HCT116 (cell line): ENCODE measurements around the gene GHRHR.

ENCODE experiments used
- CEBPB ChIP-seq: IDR thresholded peaks from 2 replicates; pipeline ENCODE4 v1.6.1; 2012; ENCODE audit warnings: low read depth
- CTCF ChIP-seq, 3 experiments: fragments of 200-600 bp in 1 of 3; sonication (generic) in 1 of 3; IDR thresholded peaks in 2 of 3; conservative IDR thresholded peaks in 1 of 3; 2 replicates each; pipeline ENCODE4 v1.5.1; 2012 to 2017; ENCODE audit warnings: low read depth in 2 of 3, low read length in 2 of 3, antibody characterized with exemption in 1 of 3, borderline replicate concordance in 1 of 3, control low read depth in 1 of 3, mild to moderate bottlenecking in 1 of 3, mixed read lengths in 1 of 3, mixed run types in 1 of 3, moderate library complexity in 1 of 3; ENCODE audit not compliant: insufficient read depth in 1 of 3
- EZH2 ChIP-seq: fragments of 200-600 bp; sonication (generic); IDR thresholded peaks from 2 replicates; pipeline ENCODE4 v1.6.1; 2017; ENCODE audit warnings: antibody characterized with exemption, mixed run types
- EZH2phosphoT487 ChIP-seq: fragments of 200-600 bp; IDR thresholded peaks from 2 replicates; pipeline ENCODE4 v1.6.1; 2018; ENCODE audit warnings: antibody characterized with exemption, borderline replicate concordance
- JUND ChIP-seq: IDR thresholded peaks from 2 replicates; pipeline ENCODE4 v1.6.1; 2012
- POLR2A ChIP-seq: IDR thresholded peaks from 2 replicates; pipeline ENCODE4 v1.7.0; 2011; ENCODE audit warnings: borderline replicate concordance; ENCODE audit not compliant: insufficient read depth, insufficient read length; ENCODE audit errors: extremely low read depth
- POLR2AphosphoS5 ChIP-seq: IDR thresholded peaks from 2 replicates; pipeline ENCODE4 v1.6.1; 2011; ENCODE audit warnings: mild to moderate bottlenecking, low read depth, low read length, moderate library complexity
- RAD21 ChIP-seq: IDR thresholded peaks from 2 replicates; pipeline ENCODE4 v1.6.1; 2012; ENCODE audit warnings: low read depth, mild to moderate bottlenecking
- SP1 ChIP-seq: IDR thresholded peaks from 2 replicates; pipeline ENCODE4 v1.6.1; 2012; ENCODE audit warnings: low read depth
- ZFX ChIP-seq: fragments of 450-650 bp; IDR thresholded peaks from 2 replicates; pipeline ENCODE4 v1.6.1; 2017

- no peak for TF ChIP-seq EZH2
- TF ChIP-seq POLR2AphosphoS5 = no peak
- no peak for TF ChIP-seq JUND
- TF ChIP-seq RAD21 = no peak
- no peak for TF ChIP-seq CTCF (IDR thresholded peaks at IDR 0.05 in 2 of 3, conservative IDR thresholded peaks at IDR 0.05 in 1 of 3; ENCODE audit: borderline replicate concordance in 1 of 3, insufficient read depth in 1 of 3, low read depth in 2 of 3, low read length in 2 of 3)
- TF ChIP-seq ZFX = no peak
- no peak for TF ChIP-seq EZH2phosphoT487
- no peak for TF ChIP-seq SP1
- no peak for TF ChIP-seq POLR2A
- no peak for TF ChIP-seq CEBPB
Observed at GRCh38 chr7:30923009-30923773, 40.6 kb upstream of the GHRHR start.
